OCI-LY7 (cell line): Measurements from ENCODE around the gene OTOF. TPM values are rescaled to one million over a fixed set of nuclear protein-coding genes. Genes with fewer than 3 reads are reported as not detected.

Experiments
- BruUV-seq: library from RNA; stranded (reverse); fragments of 400-500 nt; replicated peaks from 2 replicates; lab custom pipeline; 2021; lab: Mats Ljungman, UMichigan
- CTCF ChIA-PET: fragments of 300-600 bp; sonication (Branson Sonifier 250); formaldehyde crosslinking; loops from one replicate; lab custom pipeline; 2022; ENCODE audit warnings: antibody characterized with exemption; ENCODE audit not compliant: unreplicated experiment; lab: Charles Lee
- POLR2A ChIA-PET: fragments of 300-600 bp; sonication (Branson Sonifier 250); formaldehyde crosslinking; loops from one replicate; lab custom pipeline; 2022; ENCODE audit warnings: antibody characterized with exemption; lab: Charles Lee
- DNase-seq: peaks from one replicate; pipeline ENCODE4 v3.0.0-alpha.2; 2015; ENCODE audit warnings: low spot score
- H2AFZ ChIP-seq: fragments of 200-600 bp; sonication (generic), shearing (Covaris generic); 2 replicates; pipeline ENCODE4 v1.6.1; 2014; ENCODE audit warnings: mild to moderate bottlenecking, antibody characterized with exemption, low read length, moderate library complexity
- H3K27ac ChIP-seq: fragments of 200-600 bp; sonication (generic); 2 replicates; pipeline ENCODE4 v1.5.1; 2014; ENCODE audit warnings: mixed run types, low read depth, mild to moderate bottlenecking, moderate library complexity, low read length, inconsistent platforms; ENCODE audit not compliant: poor library complexity, severe bottlenecking
- H3K36me3 ChIP-seq: fragments of 200-600 bp; sonication (generic); 2 replicates; pipeline ENCODE4 v1.6.1; 2014; ENCODE audit warnings: mild to moderate bottlenecking, antibody characterized with exemption, low read length, moderate library complexity, mixed read lengths; ENCODE audit not compliant: insufficient read depth
- H3K4me1 ChIP-seq: fragments of 200-600 bp; sonication (generic); 2 replicates; pipeline ENCODE4 v1.5.1; 2014; ENCODE audit warnings: mild to moderate bottlenecking, low read length; ENCODE audit not compliant: insufficient read depth, poor library complexity, severe bottlenecking
- H3K4me2 ChIP-seq: fragments of 200-600 bp; sonication (generic); 2 replicates; pipeline ENCODE4 v1.6.1; 2014; ENCODE audit warnings: mild to moderate bottlenecking, low read length
- H3K4me3 ChIP-seq: fragments of 200-600 bp; sonication (generic); 2 replicates; pipeline ENCODE4 v1.5.1; 2014; ENCODE audit warnings: mild to moderate bottlenecking, low read depth, low read length; ENCODE audit not compliant: poor library complexity, severe bottlenecking
- H3K79me2 ChIP-seq: fragments of 200-600 bp; sonication (generic); 2 replicates; pipeline ENCODE4 v1.6.1; 2016; ENCODE audit warnings: low read depth, mild to moderate bottlenecking, low read length, moderate library complexity, mixed read lengths; ENCODE audit not compliant: insufficient read depth
- H3K9me2 ChIP-seq: fragments of 200-600 bp; sonication (generic); 2 replicates; pipeline ENCODE4 v1.6.1; 2016; ENCODE audit warnings: mild to moderate bottlenecking, low read length, mixed read lengths; ENCODE audit not compliant: insufficient read depth
- H3K9me3 ChIP-seq: fragments of 200-600 bp; sonication (generic); 2 replicates; pipeline ENCODE4 v1.6.1; 2014; ENCODE audit warnings: mild to moderate bottlenecking, mixed run types, low read length, mixed read lengths
- H4K20me1 ChIP-seq: fragments of 200-600 bp; sonication (generic); 2 replicates; pipeline ENCODE4 v1.6.1; 2014; ENCODE audit warnings: mild to moderate bottlenecking, antibody characterized with exemption, low read length, moderate library complexity, mixed read lengths; ENCODE audit not compliant: insufficient read depth
- CTCF ChIP-seq: fragments of 200-600 bp; sonication (generic); conservative IDR thresholded peaks from 2 replicates; pipeline ENCODE4 v1.5.1; 2014; ENCODE audit warnings: mild to moderate bottlenecking, antibody characterized with exemption, low read length, moderate library complexity, mixed read lengths
- EZH2phosphoT487 ChIP-seq: fragments of 200-600 bp; sonication (generic); IDR thresholded peaks from 2 replicates; pipeline ENCODE4 v1.6.1; 2018; ENCODE audit warnings: low read depth, borderline replicate concordance, mild to moderate bottlenecking, mixed run types, antibody characterized with exemption, low read length, moderate library complexity, mixed read lengths
- intact Hi-C: fragments of 100-400 bp; cut with micrococcal nuclease; formaldehyde crosslinking; loops from one replicate; pipeline ENCODE4 v1.10.0; 2022; ENCODE audit not compliant: unreplicated experiment
- total RNA-seq, 2 experiments: library from RNA; depleted of rRNA in 1 of 2; stranded (reverse); fragments of >200 nt in 1 of 2; shearing (Covaris generic) in 1 of 2; gene quantifications; 2 replicates each; pipeline ENCODE4 v1.2.3, GENCODE V29; 2014 to 2022

The OTOF gene
- total RNA-seq, 2 experiments from 2014 or later, result not detected

- BruUV-seq, result no TSS peak
- CTCF ChIA-PET, result no interaction called here
- no peaks in the 10 kb centered on the region for H3K9me2 ChIP-seq
Observed at GRCh38 chr2:26493566-26493965, 15.6 kb upstream of the OTOF start.

GRCh38 chr2:26492749-26493515 is 15.0 kb upstream of the OTOF start:
- intact Hi-C loops, result no loop called here
- no peaks in the 10 kb centered on the region for H3K79me2 ChIP-seq
- no peak overlapping the region for H3K4me2 ChIP-seq
- ChIA-PET CTCF (no interaction called here), POLR2A (no interaction called here)
- no peaks in the 10 kb centered on the region for H3K9me3 ChIP-seq
- no peaks in the 10 kb centered on the region for H4K20me1 ChIP-seq
- H3K36me3 ChIP-seq, result no peaks in the 10 kb centered on the region
- no peaks in the 10 kb centered on the region for H3K4me1 ChIP-seq
- no peak overlapping the region for H2AFZ ChIP-seq
- no peak overlapping the region for H3K27ac ChIP-seq
- BruUV-seq, result no TSS peak
- no peak for DNase-seq
- no peak overlapping the region for H3K4me3 ChIP-seq
- no peaks in the 10 kb centered on the region for H3K9me2 ChIP-seq
- TF ChIP-seq CTCF, result no peak
- no peak for TF ChIP-seq EZH2phosphoT487

More at GRCh38 chr2:26493566-26493965, 15.6 kb upstream of the OTOF start:
- Histone ChIP-seq H3K79me2 (no peaks in the 10 kb centered on the region), H2AFZ (no peak overlapping the region), H3K4me1 (no peaks in the 10 kb centered on the region), H3K36me3 (no peaks in the 10 kb centered on the region), H4K20me1 (no peaks in the 10 kb centered on the region), H3K9me3 (no peaks in the 10 kb centered on the region), H3K4me2 (no peak overlapping the region), H3K27ac (no peak overlapping the region), H3K4me3 (no peak overlapping the region)
- POLR2A ChIA-PET, result no interaction called here
- DNase-seq, result no peak
- intact Hi-C loops, result no loop called here
- TF ChIP-seq EZH2phosphoT487 (no peak), CTCF (no peak)

- Histone ChIP-seq H3K4me2 (no peak overlapping the region), H4K20me1 (no peaks in the 10 kb centered on the region), H3K9me3 (no peaks in the 10 kb centered on the region), H2AFZ (no peak overlapping the region), H3K79me2 (no peaks in the 10 kb centered on the region), H3K9me2 (no peaks in the 10 kb centered on the region), H3K4me1 (no peaks in the 10 kb centered on the region), H3K4me3 (no peak overlapping the region), H3K27ac (no peak overlapping the region), H3K36me3 (no peaks in the 10 kb centered on the region)
- DNase-seq, result no peak
- TF ChIP-seq CTCF (no peak), EZH2phosphoT487 (no peak)
- ChIA-PET POLR2A (no interaction called here), CTCF (no interaction called here)
- intact Hi-C loops, result no loop called here
- BruUV-seq, result no TSS peak
Observed at GRCh38 chr2:26491563-26492167, 13.7 kb upstream of the OTOF start.
